Vagina (tissue), 2 donors: ENCODE measurements around the gene TTC5. TPM values are rescaled to one million over a fixed set of nuclear protein-coding genes. Genes with fewer than 3 reads are reported as not detected.
A peak's percentile ranks its signal among the peaks of the same experiment; 100 is the strongest.

Source experiments
- DNase-seq, 2 donors: peaks; one replicate each; pipeline ENCODE4 v3.0.0-alpha.2; 2017; ENCODE audit errors: extremely low spot score in 2 of 2
- H3K27ac ChIP-seq: fragments of 200-600 bp; sonication (generic); one replicate; pipeline ENCODE4 v1.5.1; 2019
- H3K27me3 ChIP-seq: fragments of 200-600 bp; sonication (generic); one replicate; pipeline ENCODE4 v1.5.1; 2019
- H3K36me3 ChIP-seq, 2 donors: fragments of 200-600 bp; sonication (generic); one replicate each; pipeline ENCODE4 v1.5.1; 2017 to 2019
- H3K4me1 ChIP-seq: fragments of 200-600 bp; sonication (generic); one replicate; pipeline ENCODE4 v1.5.1; 2019
- H3K4me3 ChIP-seq, 2 donors: fragments of 200-600 bp; sonication (generic); 1 replicate in 1 of 2; 2 replicates in 1 of 2; pipeline ENCODE4 v1.5.1; 2016 to 2019
- H3K9me3 ChIP-seq: fragments of 200-600 bp; sonication (generic); one replicate; pipeline ENCODE4 v1.5.1; 2019
- CTCF ChIP-seq, 3 experiments: fragments of 450-650 bp in 2 of 3; fragments of 200-600 bp in 1 of 3; sonication (generic) in 1 of 3; IDR thresholded peaks; one replicate each; pipeline ENCODE4 v1.5.1; 2017 to 2019; ENCODE audit warnings: antibody characterized with exemption in 3 of 3, mild to moderate bottlenecking in 2 of 3, moderate library complexity in 2 of 3
- POLR2A ChIP-seq, 2 donors: fragments of 450-650 bp; IDR thresholded peaks; one replicate each; pipeline ENCODE4 v1.6.1; 2017; ENCODE audit warnings: antibody characterized with exemption in 2 of 2, mild to moderate bottlenecking in 2 of 2, moderate library complexity in 2 of 2
- POLR2AphosphoS5 ChIP-seq, 2 donors: sonication (generic); formaldehyde crosslinking; IDR thresholded peaks; one replicate each; pipeline ENCODE4 v1.9.0; 2017; ENCODE audit warnings: antibody characterized with exemption in 2 of 2, mild to moderate bottlenecking in 2 of 2, low read depth in 1 of 2; ENCODE audit not compliant: insufficient read depth in 1 of 2
- intact Hi-C: fragments of 100-400 bp; cut with DNase I; formaldehyde crosslinking; loops from one replicate; pipeline ENCODE4 v1.15.1; 2023
- total RNA-seq: library from RNA; depleted of rRNA; stranded (reverse); fragments of >200 nt; gene quantifications from one replicate; pipeline ENCODE4 v1.2.3, GENCODE V29; 2016

TTC5 gene
- total RNA-seq: 10.8 TPM

- intact Hi-C loops: no loop called here
- TF ChIP-seq POLR2A (IDR thresholded peaks at IDR 0.05) (no peak), CTCF (IDR thresholded peaks at IDR 0.05) (peak; percentile 50 to 86 (median 64)), POLR2AphosphoS5 (IDR thresholded peaks at IDR 0.05; ENCODE audit: insufficient read depth in 1 of 2, low read depth in 1 of 2) (peak; percentile 34 to 89)
- Histone ChIP-seq H3K4me1 (peaks cover 24% of the 10 kb centered on the region), H3K4me3 (peak within 1 kb of the TSS; percentile 73 to 81), H3K27me3 (no peaks in the 10 kb centered on the region), H3K9me3 (no peaks in the 10 kb centered on the region), H3K27ac (peak within 1 kb of the TSS; percentile 24), H3K36me3 (peaks cover 0 to 5% of the 10 kb centered on the region in 2 donors)
- peak in 1 of 2 donors; percentile 86 for DNase-seq
These were observed at the start of gene TTC5 for GRCh38 chr14:20305265-20306078. Gene TTC5 (minus strand): TSS chr14:20305951. CDS start chr14:20305937, 14 bp downstream.

- Histone ChIP-seq H3K27ac (no peak overlapping the region), H3K4me3 (no peak overlapping the region), H3K4me1 (no peaks in the 10 kb centered on the region), H3K36me3 (peaks cover 0 to 67% of the 10 kb centered on the region in 2 donors), H3K9me3 (no peaks in the 10 kb centered on the region), H3K27me3 (no peaks in the 10 kb centered on the region)
- no peak for DNase-seq
- intact Hi-C loops: no loop called here
- no peak for TF ChIP-seq POLR2AphosphoS5 (IDR thresholded peaks at IDR 0.05; ENCODE audit: insufficient read depth in 1 of 2, low read depth in 1 of 2)
- no peak for TF ChIP-seq CTCF (IDR thresholded peaks at IDR 0.05)
- no peak for TF ChIP-seq POLR2A (IDR thresholded peaks at IDR 0.05)
These were observed 45.1 kb upstream of the TTC5 start for GRCh38 chr14:20350860-20351259.

- no peak for TF ChIP-seq CTCF (IDR thresholded peaks at IDR 0.05)
- TF ChIP-seq POLR2A (IDR thresholded peaks at IDR 0.05): no peak
- no peak for TF ChIP-seq POLR2AphosphoS5 (IDR thresholded peaks at IDR 0.05; ENCODE audit: insufficient read depth in 1 of 2, low read depth in 1 of 2)
- Histone ChIP-seq H3K36me3 (peaks cover 0 to 69% of the 10 kb centered on the region in 2 donors), H3K4me3 (no peak overlapping the region), H3K27ac (no peak overlapping the region), H3K9me3 (no peaks in the 10 kb centered on the region), H3K27me3 (no peaks in the 10 kb centered on the region), H3K4me1 (no peaks in the 10 kb centered on the region)
- DNase-seq: no peak
- intact Hi-C loops: no loop called here
These were observed 44.5 kb upstream of the TTC5 start for GRCh38 chr14:20350282-20350681.

- H3K9me3 ChIP-seq: no peaks in the 10 kb centered on the region
- no peaks in the 10 kb centered on the region for H3K27me3 ChIP-seq
- no peak overlapping the region for H3K27ac ChIP-seq
- TF ChIP-seq POLR2AphosphoS5 (IDR thresholded peaks at IDR 0.05; ENCODE audit: insufficient read depth in 1 of 2, low read depth in 1 of 2) (no peak), POLR2A (IDR thresholded peaks at IDR 0.05) (no peak), CTCF (IDR thresholded peaks at IDR 0.05) (no peak)
- peaks cover 6% of the 10 kb centered on the region for H3K4me1 ChIP-seq
- no peak overlapping the region for H3K4me3 ChIP-seq
- H3K36me3 ChIP-seq: peaks cover 0 to 54% of the 10 kb centered on the region in 2 donors
- no peak for DNase-seq
- intact Hi-C loops: no loop called here
These were observed 42.0 kb upstream of the TTC5 start for GRCh38 chr14:20347747-20348146.

GRCh38 chr14:20346713-20347112 lies 41.0 kb upstream of the TTC5 start:
- TF ChIP-seq POLR2AphosphoS5 (IDR thresholded peaks at IDR 0.05; ENCODE audit: insufficient read depth in 1 of 2, low read depth in 1 of 2) (no peak), POLR2A (IDR thresholded peaks at IDR 0.05) (no peak), CTCF (IDR thresholded peaks at IDR 0.05) (no peak)
- H3K27me3 ChIP-seq: no peaks in the 10 kb centered on the region
- intact Hi-C loops: no loop called here
- H3K9me3 ChIP-seq: no peaks in the 10 kb centered on the region
- no peak overlapping the region for H3K27ac ChIP-seq
- H3K4me1 ChIP-seq: peaks cover 6% of the 10 kb centered on the region
- peaks cover 0 to 43% of the 10 kb centered on the region in 2 donors for H3K36me3 ChIP-seq
- no peak overlapping the region for H3K4me3 ChIP-seq
- DNase-seq: no peak
